H9 (cell line): ENCODE measurements around the gene STIM2. TPM values are rescaled to one million over a fixed set of nuclear protein-coding genes. Genes with fewer than 3 reads are reported as not detected.

ENCODE experiments used
- DNase-seq: peaks from one replicate; pipeline ENCODE4 v3.0.0-alpha.2; 2017
- H2AFZ ChIP-seq: one replicate; pipeline ENCODE4 v1.6.1; 2013; ENCODE audit warnings: mild to moderate bottlenecking, low read length, control low read depth, moderate library complexity
- H2AK5ac ChIP-seq: 2 replicates; pipeline ENCODE4 v1.6.1; 2013; ENCODE audit warnings: low read length, control low read depth, mixed read lengths; ENCODE audit not compliant: insufficient read length
- H2BK120ac ChIP-seq: one replicate; pipeline ENCODE4 v1.6.1; 2013; ENCODE audit warnings: low read depth, mild to moderate bottlenecking, low read length, control low read depth, inconsistent platforms; ENCODE audit not compliant: poor library complexity, severe bottlenecking
- H2BK12ac ChIP-seq: 2 replicates; pipeline ENCODE4 v1.6.1; 2013; ENCODE audit warnings: low read length, control low read depth, mixed read lengths, low read depth; ENCODE audit not compliant: insufficient read length
- H2BK15ac ChIP-seq: 2 replicates; pipeline ENCODE4 v1.6.1; 2013; ENCODE audit warnings: low read depth, low read length, control low read depth
- H2BK20ac ChIP-seq: one replicate; pipeline ENCODE4 v1.6.1; 2013; ENCODE audit warnings: low read depth, mild to moderate bottlenecking, low read length, control low read depth, inconsistent platforms; ENCODE audit not compliant: poor library complexity, severe bottlenecking
- H2BK5ac ChIP-seq: 2 replicates; pipeline ENCODE4 v1.6.1; 2013; ENCODE audit warnings: low read length, control low read depth, mixed read lengths; ENCODE audit not compliant: insufficient read length
- H3K14ac ChIP-seq: 2 replicates; pipeline ENCODE4 v1.6.1; 2013; ENCODE audit warnings: low read length, control low read depth; ENCODE audit not compliant: insufficient read depth
- H3K18ac ChIP-seq: 2 replicates; pipeline ENCODE4 v1.6.1; 2013; ENCODE audit warnings: low read depth, mild to moderate bottlenecking, mixed read lengths, low read length, control low read depth; ENCODE audit not compliant: insufficient read length
- H3K23ac ChIP-seq: 2 replicates; pipeline ENCODE4 v1.6.1; 2013; ENCODE audit warnings: low read length, control low read depth, mixed read lengths, low read depth; ENCODE audit not compliant: insufficient read length
- H3K23me2 ChIP-seq: 2 replicates; pipeline ENCODE4 v1.6.1; 2013; ENCODE audit warnings: low read depth, mild to moderate bottlenecking, mixed read lengths, low read length, control low read depth; ENCODE audit not compliant: insufficient read length, poor library complexity, severe bottlenecking
- H3K27ac ChIP-seq: 2 replicates; pipeline ENCODE4 v1.5.1; 2013; ENCODE audit warnings: low read length, control low read depth, mixed read lengths, low read depth; ENCODE audit not compliant: insufficient read length
- H3K27me3 ChIP-seq: 2 replicates; pipeline ENCODE4 v1.6.1; 2013; ENCODE audit warnings: low read length, control low read depth, inconsistent platforms; ENCODE audit not compliant: insufficient read depth
- H3K4ac ChIP-seq: 2 replicates; pipeline ENCODE4 v1.6.1; 2013; ENCODE audit warnings: low read depth, mild to moderate bottlenecking, control low read depth, inconsistent platforms, low read length, moderate library complexity
- H3K4me1 ChIP-seq: 2 replicates; pipeline ENCODE4 v1.6.1; 2013; ENCODE audit warnings: low read length, control low read depth, inconsistent platforms; ENCODE audit not compliant: insufficient read depth
- H3K4me2 ChIP-seq: 2 replicates; pipeline ENCODE4 v1.6.1; 2013; ENCODE audit warnings: low read length, control low read depth, mixed read lengths; ENCODE audit not compliant: insufficient read length, insufficient read depth
- H3K56ac ChIP-seq: 2 replicates; pipeline ENCODE4 v1.6.1; 2013; ENCODE audit warnings: low read depth, mild to moderate bottlenecking, mixed read lengths, low read length, control low read depth; ENCODE audit not compliant: insufficient read length
- H3K79me1 ChIP-seq: 2 replicates; pipeline ENCODE4 v1.6.1; 2013; ENCODE audit warnings: low read depth, mild to moderate bottlenecking, moderate library complexity, low read length, control low read depth, inconsistent platforms; ENCODE audit not compliant: insufficient read depth, poor library complexity, severe bottlenecking
- H3K79me2 ChIP-seq: 2 replicates; pipeline ENCODE4 v1.6.1; 2013; ENCODE audit warnings: low read length, control low read depth, inconsistent platforms; ENCODE audit not compliant: insufficient read depth
- H3K9ac ChIP-seq: 2 replicates; pipeline ENCODE4 v1.6.1; 2013; ENCODE audit warnings: low read length, control low read depth, mixed read lengths; ENCODE audit not compliant: insufficient read length; ENCODE audit errors: extremely low read depth
- H3K9me3 ChIP-seq: one replicate; pipeline ENCODE4 v1.6.1; 2013; ENCODE audit warnings: low read depth, low read length, inconsistent platforms; ENCODE audit not compliant: control insufficient read depth
- H3T11ph ChIP-seq: one replicate; pipeline ENCODE4 v1.6.1; 2013; ENCODE audit warnings: mild to moderate bottlenecking, low read length, control low read depth, inconsistent platforms
- H4K20me1 ChIP-seq: one replicate; pipeline ENCODE4 v1.6.1; 2013; ENCODE audit not compliant: control insufficient read depth, insufficient read length, insufficient read depth
- H4K5ac ChIP-seq: 2 replicates; pipeline ENCODE4 v1.6.1; 2013; ENCODE audit warnings: low read depth, mild to moderate bottlenecking, mixed read lengths, low read length, control low read depth; ENCODE audit not compliant: insufficient read length
- H4K8ac ChIP-seq: replicated peaks from 2 replicates; pipeline ENCODE4 v1.6.1; 2013; ENCODE audit warnings: low read length, control low read depth, mixed read lengths, low read depth; ENCODE audit not compliant: insufficient read length
- H4K91ac ChIP-seq: 2 replicates; pipeline ENCODE4 v1.6.1; 2013; ENCODE audit warnings: low read depth, mild to moderate bottlenecking, moderate library complexity, mixed read lengths, low read length, control low read depth; ENCODE audit not compliant: insufficient read length
- H3K27ac Mint-ChIP-seq, 3 experiments: 2 replicates in 2 of 3; 3 replicates in 1 of 3; pipeline ENCODE4 v1.8.0; 2020 to 2021; ENCODE audit warnings: mixed read lengths in 3 of 3, mild to moderate bottlenecking in 1 of 3, moderate library complexity in 1 of 3
- H3K27me3 Mint-ChIP-seq: 2 replicates; pipeline ENCODE4 v1.8.0; 2021; ENCODE audit warnings: low read depth, mild to moderate bottlenecking, moderate library complexity, mixed read lengths
- H3K36me3 Mint-ChIP-seq, 3 experiments: 2 replicates in 2 of 3; 3 replicates in 1 of 3; pipeline ENCODE4 v1.8.0; 2020 to 2021; ENCODE audit warnings: low read depth in 3 of 3, mixed read lengths in 3 of 3; ENCODE audit not compliant: insufficient read depth in 1 of 3
- H3K4me1 Mint-ChIP-seq, 2 experiments: 2 replicates each; pipeline ENCODE4 v1.8.0; 2020; ENCODE audit warnings: mixed read lengths in 2 of 2
- H3K4me3 Mint-ChIP-seq, 2 experiments: 2 replicates in 1 of 2; 3 replicates in 1 of 2; pipeline ENCODE4 v1.8.0; 2020 to 2021; ENCODE audit warnings: mild to moderate bottlenecking in 2 of 2, mixed read lengths in 2 of 2, moderate library complexity in 1 of 2
- H3K9me3 Mint-ChIP-seq, 2 experiments: 2 replicates in 1 of 2; 3 replicates in 1 of 2; pipeline ENCODE4 v1.8.0; 2020; ENCODE audit warnings: mild to moderate bottlenecking in 2 of 2, mixed read lengths in 2 of 2, moderate library complexity in 1 of 2
- WGBS: extraction: QIAGEN DNeasy Blood & Tissue Kit; methylation state at CpG from one replicate; pipeline ENCODE4 v1.1.7; 2013; ENCODE audit warnings: missing lambda C conversion rate, low lambda C conversion rate, mixed read lengths; ENCODE audit not compliant: insufficient read length; ENCODE audit errors: extremely low coverage; 5-methylcytosine and 5-hydroxymethylcytosine counted together
- total RNA-seq: library from RNA; stranded (reverse); gene quantifications from 2 replicates; pipeline ENCODE4 v1.2.1, GENCODE V29; 2021
- TF ChIP-seq, protein P1 (sequence below): fragments of 200-600 bp; sonication (generic); conservative IDR thresholded peaks from 3 replicates; pipeline ENCODE4 v1.8.0; 2021; ENCODE audit warnings: antibody characterized with exemption, mild to moderate bottlenecking

STIM2 gene
- total RNA-seq, 1 experiment from 2014 or later: 26.2 TPM

DNA sequence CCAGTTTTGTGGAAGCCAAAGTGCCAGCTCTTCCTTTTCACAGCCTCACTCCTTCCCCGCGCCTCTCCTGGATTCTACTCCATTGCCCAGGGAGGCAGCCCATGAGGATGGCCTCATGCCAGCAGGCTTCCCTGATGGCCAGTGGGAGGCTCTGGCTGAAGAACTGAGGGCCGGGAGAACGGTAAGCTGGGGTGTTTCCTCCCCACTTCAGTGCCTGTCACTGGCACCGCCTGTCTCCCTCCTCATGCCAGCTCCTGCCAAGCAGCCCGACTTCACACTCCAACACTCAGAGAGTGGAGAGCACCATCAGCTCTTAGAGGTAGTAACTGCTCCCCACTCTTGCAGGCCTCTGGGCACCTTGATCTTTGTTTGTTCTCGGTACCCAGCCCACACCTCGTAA, 46.9 kb upstream of the STIM2 start:
- Histone ChIP-seq H2AFZ (no peak overlapping the region), H3K23me2 (no peaks in the 10 kb centered on the region), H2BK15ac (no peak overlapping the region), H3K27ac (no peak overlapping the region), H3K9ac (no peak overlapping the region), H3K4me2 (no peak overlapping the region), H2AK5ac (no peak overlapping the region), H3K79me1 (no peaks in the 10 kb centered on the region), H3K27me3 (no peaks in the 10 kb centered on the region), H3K4me1 (peaks cover 7% of the 10 kb centered on the region; the same call in 1 of the 2 replicates), H3K4ac (no peak overlapping the region), H3K9me3 (no peaks in the 10 kb centered on the region), H4K91ac (no peak overlapping the region), H2BK12ac (no peak overlapping the region), H2BK120ac (no peak overlapping the region), H4K5ac (no peak overlapping the region), H2BK5ac (no peak overlapping the region), H3K18ac (no peak overlapping the region), H3K56ac (no peak overlapping the region), H3K79me2 (no peaks in the 10 kb centered on the region), H4K20me1 (no peaks in the 10 kb centered on the region), H3T11ph (no peak overlapping the region), H3K14ac (no peak overlapping the region; the same call in 1 of the 2 replicates), H2BK20ac (no peak overlapping the region), H3K23ac (no peak overlapping the region), H4K8ac (no peak overlapping the region)
- no peak overlapping the region for H3K27ac Mint-ChIP-seq
- no peaks in the 10 kb centered on the region; a peak in 2 of 5 replicates for H3K9me3 Mint-ChIP-seq
- H3K36me3 Mint-ChIP-seq: no peaks in the 10 kb centered on the region
- WGBS: no CpG with 5 or more reads among the region's 8 CpGs
- H3K4me1 Mint-ChIP-seq: peaks cover 12 to 34% of the 10 kb centered on the region in 2 experiments
- DNase-seq: no peak
- no peak overlapping the region for H3K4me3 Mint-ChIP-seq
- peaks cover 5% of the 10 kb centered on the region; the same call in 1 of the 2 replicates for H3K27me3 Mint-ChIP-seq
- TF ChIP-seq, protein P1, sequence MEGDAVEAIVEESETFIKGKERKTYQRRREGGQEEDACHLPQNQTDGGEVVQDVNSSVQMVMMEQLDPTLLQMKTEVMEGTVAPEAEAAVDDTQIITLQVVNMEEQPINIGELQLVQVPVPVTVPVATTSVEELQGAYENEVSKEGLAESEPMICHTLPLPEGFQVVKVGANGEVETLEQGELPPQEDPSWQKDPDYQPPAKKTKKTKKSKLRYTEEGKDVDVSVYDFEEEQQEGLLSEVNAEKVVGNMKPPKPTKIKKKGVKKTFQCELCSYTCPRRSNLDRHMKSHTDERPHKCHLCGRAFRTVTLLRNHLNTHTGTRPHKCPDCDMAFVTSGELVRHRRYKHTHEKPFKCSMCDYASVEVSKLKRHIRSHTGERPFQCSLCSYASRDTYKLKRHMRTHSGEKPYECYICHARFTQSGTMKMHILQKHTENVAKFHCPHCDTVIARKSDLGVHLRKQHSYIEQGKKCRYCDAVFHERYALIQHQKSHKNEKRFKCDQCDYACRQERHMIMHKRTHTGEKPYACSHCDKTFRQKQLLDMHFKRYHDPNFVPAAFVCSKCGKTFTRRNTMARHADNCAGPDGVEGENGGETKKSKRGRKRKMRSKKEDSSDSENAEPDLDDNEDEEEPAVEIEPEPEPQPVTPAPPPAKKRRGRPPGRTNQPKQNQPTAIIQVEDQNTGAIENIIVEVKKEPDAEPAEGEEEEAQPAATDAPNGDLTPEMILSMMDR: no peak
